HCT116 (cell line): ENCODE measurements around the gene UPF2.

ENCODE experiments used
- ATF3 ChIP-seq: IDR thresholded peaks from 2 replicates; pipeline ENCODE4 v1.6.1; 2012
- EZH2 ChIP-seq: fragments of 200-600 bp; sonication (generic); IDR thresholded peaks from 2 replicates; pipeline ENCODE4 v1.6.1; 2017; ENCODE audit warnings: antibody characterized with exemption, mixed run types
- EZH2phosphoT487 ChIP-seq: fragments of 200-600 bp; IDR thresholded peaks from 2 replicates; pipeline ENCODE4 v1.6.1; 2018; ENCODE audit warnings: antibody characterized with exemption, borderline replicate concordance
- POLR2A ChIP-seq: IDR thresholded peaks from 2 replicates; pipeline ENCODE4 v1.7.0; 2011; ENCODE audit warnings: borderline replicate concordance; ENCODE audit not compliant: insufficient read depth, insufficient read length; ENCODE audit errors: extremely low read depth
- POLR2AphosphoS5 ChIP-seq: IDR thresholded peaks from 2 replicates; pipeline ENCODE4 v1.6.1; 2011; ENCODE audit warnings: mild to moderate bottlenecking, low read depth, low read length, moderate library complexity
- RAD21 ChIP-seq: IDR thresholded peaks from 2 replicates; pipeline ENCODE4 v1.6.1; 2012; ENCODE audit warnings: low read depth, mild to moderate bottlenecking
- SRF ChIP-seq: IDR thresholded peaks from 2 replicates; pipeline ENCODE4 v1.6.1; 2012; ENCODE audit warnings: low read depth
- YY1 ChIP-seq: IDR thresholded peaks from 2 replicates; pipeline ENCODE4 v1.6.1; 2011; ENCODE audit warnings: low read length, low read depth, moderate library complexity, mild to moderate bottlenecking; ENCODE audit not compliant: insufficient replicate concordance; ENCODE audit errors: extremely low read depth
- ZFX ChIP-seq: fragments of 450-650 bp; IDR thresholded peaks from 2 replicates; pipeline ENCODE4 v1.6.1; 2017
- TF ChIP-seq, protein P1 (sequence below): IDR thresholded peaks from 2 replicates; pipeline ENCODE4 v1.6.1; 2012; ENCODE audit warnings: low read depth
- TF ChIP-seq, protein P2 (sequence below), 3 experiments: fragments of 200-600 bp in 1 of 3; sonication (generic) in 1 of 3; IDR thresholded peaks in 2 of 3; conservative IDR thresholded peaks in 1 of 3; 2 replicates each; pipeline ENCODE4 v1.5.1; 2012 to 2017; ENCODE audit warnings: low read depth in 2 of 3, low read length in 2 of 3, antibody characterized with exemption in 1 of 3, borderline replicate concordance in 1 of 3, control low read depth in 1 of 3, mild to moderate bottlenecking in 1 of 3, mixed read lengths in 1 of 3, mixed run types in 1 of 3, moderate library complexity in 1 of 3; ENCODE audit not compliant: insufficient read depth in 1 of 3

- TF ChIP-seq, protein P1, sequence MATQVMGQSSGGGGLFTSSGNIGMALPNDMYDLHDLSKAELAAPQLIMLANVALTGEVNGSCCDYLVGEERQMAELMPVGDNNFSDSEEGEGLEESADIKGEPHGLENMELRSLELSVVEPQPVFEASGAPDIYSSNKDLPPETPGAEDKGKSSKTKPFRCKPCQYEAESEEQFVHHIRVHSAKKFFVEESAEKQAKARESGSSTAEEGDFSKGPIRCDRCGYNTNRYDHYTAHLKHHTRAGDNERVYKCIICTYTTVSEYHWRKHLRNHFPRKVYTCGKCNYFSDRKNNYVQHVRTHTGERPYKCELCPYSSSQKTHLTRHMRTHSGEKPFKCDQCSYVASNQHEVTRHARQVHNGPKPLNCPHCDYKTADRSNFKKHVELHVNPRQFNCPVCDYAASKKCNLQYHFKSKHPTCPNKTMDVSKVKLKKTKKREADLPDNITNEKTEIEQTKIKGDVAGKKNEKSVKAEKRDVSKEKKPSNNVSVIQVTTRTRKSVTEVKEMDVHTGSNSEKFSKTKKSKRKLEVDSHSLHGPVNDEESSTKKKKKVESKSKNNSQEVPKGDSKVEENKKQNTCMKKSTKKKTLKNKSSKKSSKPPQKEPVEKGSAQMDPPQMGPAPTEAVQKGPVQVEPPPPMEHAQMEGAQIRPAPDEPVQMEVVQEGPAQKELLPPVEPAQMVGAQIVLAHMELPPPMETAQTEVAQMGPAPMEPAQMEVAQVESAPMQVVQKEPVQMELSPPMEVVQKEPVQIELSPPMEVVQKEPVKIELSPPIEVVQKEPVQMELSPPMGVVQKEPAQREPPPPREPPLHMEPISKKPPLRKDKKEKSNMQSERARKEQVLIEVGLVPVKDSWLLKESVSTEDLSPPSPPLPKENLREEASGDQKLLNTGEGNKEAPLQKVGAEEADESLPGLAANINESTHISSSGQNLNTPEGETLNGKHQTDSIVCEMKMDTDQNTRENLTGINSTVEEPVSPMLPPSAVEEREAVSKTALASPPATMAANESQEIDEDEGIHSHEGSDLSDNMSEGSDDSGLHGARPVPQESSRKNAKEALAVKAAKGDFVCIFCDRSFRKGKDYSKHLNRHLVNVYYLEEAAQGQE, result no peak
- peak; percentile 73 for TF ChIP-seq POLR2AphosphoS5
- no peak for TF ChIP-seq EZH2
- no peak for TF ChIP-seq SRF
- TF ChIP-seq, protein P2, sequence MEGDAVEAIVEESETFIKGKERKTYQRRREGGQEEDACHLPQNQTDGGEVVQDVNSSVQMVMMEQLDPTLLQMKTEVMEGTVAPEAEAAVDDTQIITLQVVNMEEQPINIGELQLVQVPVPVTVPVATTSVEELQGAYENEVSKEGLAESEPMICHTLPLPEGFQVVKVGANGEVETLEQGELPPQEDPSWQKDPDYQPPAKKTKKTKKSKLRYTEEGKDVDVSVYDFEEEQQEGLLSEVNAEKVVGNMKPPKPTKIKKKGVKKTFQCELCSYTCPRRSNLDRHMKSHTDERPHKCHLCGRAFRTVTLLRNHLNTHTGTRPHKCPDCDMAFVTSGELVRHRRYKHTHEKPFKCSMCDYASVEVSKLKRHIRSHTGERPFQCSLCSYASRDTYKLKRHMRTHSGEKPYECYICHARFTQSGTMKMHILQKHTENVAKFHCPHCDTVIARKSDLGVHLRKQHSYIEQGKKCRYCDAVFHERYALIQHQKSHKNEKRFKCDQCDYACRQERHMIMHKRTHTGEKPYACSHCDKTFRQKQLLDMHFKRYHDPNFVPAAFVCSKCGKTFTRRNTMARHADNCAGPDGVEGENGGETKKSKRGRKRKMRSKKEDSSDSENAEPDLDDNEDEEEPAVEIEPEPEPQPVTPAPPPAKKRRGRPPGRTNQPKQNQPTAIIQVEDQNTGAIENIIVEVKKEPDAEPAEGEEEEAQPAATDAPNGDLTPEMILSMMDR (IDR thresholded peaks at IDR 0.05 in 2 of 3, conservative IDR thresholded peaks at IDR 0.05 in 1 of 3; ENCODE audit: borderline replicate concordance in 1 of 3, insufficient read depth in 1 of 3, low read depth in 2 of 3, low read length in 2 of 3), result no peak
- TF ChIP-seq ATF3, result no peak
- TF ChIP-seq POLR2A, result no peak
- peak; percentile 50; the same call in 1 of the 2 replicates for TF ChIP-seq ZFX
- TF ChIP-seq EZH2phosphoT487, result no peak
- no peak for TF ChIP-seq RAD21
- peak; percentile 54 for TF ChIP-seq YY1
Observed at GRCh38 chr10:11875494-11876281, 166.9 kb downstream of the UPF2 start.
